OCI-LY3 (cell line): Measurements from ENCODE around the gene QRICH2.
"Not testable (repeated sequence)": the region's sequence is repeated elsewhere in the genome, so short reads cannot be mapped to it uniquely, and the experiment has no call there.

ENCODE experiments used
- H2AFZ ChIP-seq: fragments of 200-600, 300-600 bp; shearing (Covaris generic); 2 replicates; pipeline ENCODE4 v1.6.0; 2014; ENCODE audit warnings: antibody characterized with exemption, low read depth, low read length
- H3K27ac ChIP-seq: fragments of 200-600, 300-600 bp; sonication (generic); 2 replicates; pipeline ENCODE4 v1.5.1; 2014; ENCODE audit warnings: mild to moderate bottlenecking, low read length, moderate library complexity, mixed read lengths
- H3K27me3 ChIP-seq: fragments of 200-600, 300-600 bp; sonication (generic); 2 replicates; pipeline ENCODE4 v1.6.1; 2014; ENCODE audit warnings: low read depth, low read length, mixed read lengths
- H3K36me3 ChIP-seq: fragments of 200-600, 300-600 bp; sonication (generic); replicated peaks from 2 replicates; pipeline ENCODE3; 2014; ENCODE audit warnings: low read depth, low read length, mixed read lengths
- H3K4me1 ChIP-seq: fragments of 300-600, 200-600 bp; sonication (generic); 2 replicates; pipeline ENCODE4 v1.6.1; 2014; ENCODE audit warnings: low read length, mixed read lengths
- H3K4me2 ChIP-seq: fragments of 200-600, 300-600 bp; sonication (generic); 2 replicates; pipeline ENCODE4 v1.6.1; 2014; ENCODE audit warnings: low read length, mixed read lengths
- H3K4me3 ChIP-seq: fragments of 300-600, 200-600 bp; sonication (generic); 2 replicates; pipeline ENCODE4 v1.5.1; 2014; ENCODE audit warnings: antibody characterized with exemption, mild to moderate bottlenecking, low read length, moderate library complexity
- H3K79me2 ChIP-seq: fragments of 300-600, 200-600 bp; shearing (Covaris generic); 2 replicates; pipeline ENCODE4 v1.6.1; 2014; ENCODE audit warnings: mild to moderate bottlenecking, low read length, mixed read lengths
- H3K9ac ChIP-seq: fragments of 300-600, 200-600 bp; shearing (Covaris generic); 2 replicates; pipeline ENCODE4 v1.6.0; 2014; ENCODE audit warnings: mild to moderate bottlenecking, low read length, moderate library complexity
- H3K9me3 ChIP-seq: fragments of 200-600, 300-600 bp; shearing (Covaris generic); 2 replicates; pipeline ENCODE4 v1.6.1; 2014; ENCODE audit warnings: low read length, mixed read lengths; ENCODE audit not compliant: insufficient read depth
- H4K20me1 ChIP-seq: fragments of 200-600, 300-600 bp; sonication (generic); 2 replicates; pipeline ENCODE4 v1.6.1; 2016; ENCODE audit warnings: low read length, mixed read lengths; ENCODE audit not compliant: insufficient read depth
- EZH2phosphoT487 ChIP-seq: fragments of 200-600 bp; shearing (Covaris generic); IDR thresholded peaks from 2 replicates; pipeline ENCODE4 v1.6.1; 2018; ENCODE audit warnings: antibody characterized with exemption, mixed run types, low read depth
- TF ChIP-seq, protein P1 (sequence below): fragments of 200-600, 300-600 bp; sonication (generic); IDR thresholded peaks from 2 replicates; pipeline ENCODE4 v1.5.1; 2014; ENCODE audit warnings: antibody characterized with exemption, low read length, low read depth

The QRICH2 gene

DNA sequence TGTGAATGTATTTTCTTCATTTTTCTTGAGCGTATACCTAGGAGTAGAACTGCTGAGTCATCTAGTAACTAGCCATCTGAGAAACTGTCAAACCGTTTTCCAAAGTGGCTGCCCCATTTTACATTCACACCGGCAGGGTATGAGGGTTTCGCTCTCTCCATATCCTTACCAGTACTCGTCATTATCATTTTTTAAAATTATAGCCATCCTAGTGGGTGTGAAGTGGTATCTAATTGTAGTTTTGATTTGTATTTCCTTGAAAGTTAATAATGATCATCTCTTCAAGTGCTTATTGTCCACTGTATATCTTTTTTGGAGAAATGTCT lies 73.8 kb downstream of the QRICH2 start:
- TF ChIP-seq, protein P1, sequence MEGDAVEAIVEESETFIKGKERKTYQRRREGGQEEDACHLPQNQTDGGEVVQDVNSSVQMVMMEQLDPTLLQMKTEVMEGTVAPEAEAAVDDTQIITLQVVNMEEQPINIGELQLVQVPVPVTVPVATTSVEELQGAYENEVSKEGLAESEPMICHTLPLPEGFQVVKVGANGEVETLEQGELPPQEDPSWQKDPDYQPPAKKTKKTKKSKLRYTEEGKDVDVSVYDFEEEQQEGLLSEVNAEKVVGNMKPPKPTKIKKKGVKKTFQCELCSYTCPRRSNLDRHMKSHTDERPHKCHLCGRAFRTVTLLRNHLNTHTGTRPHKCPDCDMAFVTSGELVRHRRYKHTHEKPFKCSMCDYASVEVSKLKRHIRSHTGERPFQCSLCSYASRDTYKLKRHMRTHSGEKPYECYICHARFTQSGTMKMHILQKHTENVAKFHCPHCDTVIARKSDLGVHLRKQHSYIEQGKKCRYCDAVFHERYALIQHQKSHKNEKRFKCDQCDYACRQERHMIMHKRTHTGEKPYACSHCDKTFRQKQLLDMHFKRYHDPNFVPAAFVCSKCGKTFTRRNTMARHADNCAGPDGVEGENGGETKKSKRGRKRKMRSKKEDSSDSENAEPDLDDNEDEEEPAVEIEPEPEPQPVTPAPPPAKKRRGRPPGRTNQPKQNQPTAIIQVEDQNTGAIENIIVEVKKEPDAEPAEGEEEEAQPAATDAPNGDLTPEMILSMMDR: no peak
- TF ChIP-seq EZH2phosphoT487: no peak
- Histone ChIP-seq H4K20me1 (no peaks in the 10 kb centered on the region), H3K4me2 (peak overlapping the region; percentile 50), H3K4me1 (peaks cover 25% of the 10 kb centered on the region), H3K9me3 (no peaks in the 10 kb centered on the region), H2AFZ (no peak overlapping the region), H3K27me3 (peaks cover 10% of the 10 kb centered on the region), H3K79me2 (no peaks in the 10 kb centered on the region), H3K36me3 (no peaks in the 10 kb centered on the region), H3K27ac (no peak overlapping the region), H3K4me3 (no peak overlapping the region), H3K9ac (no peak overlapping the region)

DNA sequence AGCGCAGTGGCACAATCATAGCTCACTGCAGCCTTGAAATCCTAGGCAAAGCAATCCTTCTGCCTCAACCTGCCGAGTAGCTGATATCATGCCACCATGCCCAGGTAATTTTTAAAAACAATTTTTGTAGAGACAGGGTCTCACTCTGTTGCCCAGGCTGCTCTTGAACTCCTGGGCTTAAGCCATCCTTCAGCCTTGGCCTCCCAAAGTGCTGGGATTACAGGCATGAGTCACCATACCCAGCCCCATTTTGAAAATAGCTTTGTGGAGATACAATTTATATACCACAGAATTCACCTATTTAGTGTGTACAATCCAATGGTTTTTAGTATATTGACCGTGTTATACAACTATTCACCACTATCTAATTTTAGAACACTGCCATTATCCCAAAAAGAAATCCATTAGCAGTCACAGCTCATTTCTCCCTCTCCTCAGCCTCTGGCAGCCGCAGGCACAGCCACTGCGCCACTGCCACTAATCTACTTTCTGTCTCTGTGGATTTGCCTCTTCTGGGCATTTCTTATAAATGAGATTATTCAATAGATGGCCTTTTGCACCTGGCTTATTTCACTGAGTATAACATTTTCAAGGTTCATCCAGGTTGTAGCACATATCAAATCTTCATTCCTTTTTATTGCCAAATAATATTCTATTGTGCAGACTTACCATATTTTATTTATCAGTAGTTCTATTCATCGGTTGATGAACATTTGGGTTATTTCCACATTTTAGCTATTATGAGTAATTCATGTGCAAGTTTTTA lies 74.3 kb downstream of the QRICH2 start:
- Histone ChIP-seq H3K27ac (no peak overlapping the region), H2AFZ (no peak overlapping the region), H3K4me3 (no peak overlapping the region), H3K4me2 (peak overlapping the region; percentile 50), H3K27me3 (peaks cover 14% of the 10 kb centered on the region), H3K4me1 (peaks cover 24% of the 10 kb centered on the region), H3K9me3 (no peaks in the 10 kb centered on the region), H3K79me2 (no peaks in the 10 kb centered on the region), H3K36me3 (no peaks in the 10 kb centered on the region), H3K9ac (no peak overlapping the region), H4K20me1 (no peaks in the 10 kb centered on the region)
- TF ChIP-seq, protein P1: no peak
- no peak for TF ChIP-seq EZH2phosphoT487

- Histone ChIP-seq H3K79me2 (no peaks in the 10 kb centered on the region), H3K9me3 (no peaks in the 10 kb centered on the region), H3K27ac (no peak overlapping the region), H3K36me3 (no peaks in the 10 kb centered on the region), H3K4me1 (peaks cover 17% of the 10 kb centered on the region), H3K4me2 (no peak overlapping the region), H3K4me3 (no peak overlapping the region), H4K20me1 (no peaks in the 10 kb centered on the region), H3K27me3 (peaks cover 14% of the 10 kb centered on the region), H2AFZ (no peak overlapping the region), H3K9ac (no peak overlapping the region)
- TF ChIP-seq, protein P1: no peak
- TF ChIP-seq EZH2phosphoT487: no peak
Measured at GRCh38 chr17:76232342-76232741, 75.7 kb downstream of the QRICH2 start.

- not testable (repeated sequence) for H3K9me3 ChIP-seq, H4K20me1 ChIP-seq, H3K79me2 ChIP-seq, H2AFZ ChIP-seq, H3K4me3 ChIP-seq, H3K27ac ChIP-seq, H3K36me3 ChIP-seq, H3K4me2 ChIP-seq, H3K4me1 ChIP-seq, H3K9ac ChIP-seq
- H3K27me3 ChIP-seq: peaks cover 14% of the 10 kb centered on the region
Measured at GRCh38 chr17:76226749-76227148, 81.3 kb downstream of the QRICH2 start.

DNA sequence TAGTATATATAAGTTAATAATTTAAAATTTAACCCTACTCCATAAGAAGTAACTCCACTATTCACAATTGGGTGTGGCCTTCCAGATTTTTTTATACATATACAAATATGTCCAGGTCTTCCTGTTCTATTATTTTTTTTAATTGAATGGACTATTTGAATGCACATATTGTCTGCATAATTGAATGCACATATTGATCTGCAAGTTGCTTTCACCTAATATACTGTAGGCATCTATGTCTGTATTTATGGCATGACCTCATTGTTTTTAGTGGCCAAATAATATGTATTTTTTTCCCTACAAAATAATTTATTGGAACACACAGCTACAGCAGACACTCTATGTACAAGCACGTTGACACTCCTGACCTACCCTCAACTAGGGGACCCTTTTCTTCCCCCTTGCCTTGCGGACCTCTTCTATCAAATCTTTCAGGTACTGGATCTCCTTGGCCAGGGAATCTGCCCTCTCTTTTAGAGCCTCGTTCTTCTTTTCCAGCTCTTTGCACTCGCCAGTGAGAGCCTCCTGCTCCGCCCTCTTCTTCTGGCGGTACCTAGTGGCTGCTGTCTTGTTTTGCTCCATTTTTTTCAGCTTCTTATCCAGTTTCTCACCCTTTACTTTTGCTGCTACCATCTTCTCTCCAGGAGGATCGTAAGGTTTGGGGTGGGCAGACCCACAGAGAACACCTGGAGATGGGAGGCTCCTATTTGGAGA lies 82.5 kb downstream of the QRICH2 start:
- H3K4me2 ChIP-seq, H4K20me1 ChIP-seq, H3K4me1 ChIP-seq, H3K4me3 ChIP-seq, H3K79me2 ChIP-seq, H3K9ac ChIP-seq, H3K27ac ChIP-seq, H2AFZ ChIP-seq, H3K36me3 ChIP-seq, H3K9me3 ChIP-seq: not testable (repeated sequence)
- H3K27me3 ChIP-seq: peaks cover 14% of the 10 kb centered on the region
